Neural progenitor cell (in vitro differentiated cells): ENCODE results near the gene SLC17A1. TPM values are rescaled to one million over a fixed set of nuclear protein-coding genes. Genes with fewer than 3 reads are reported as not detected.

Source experiments
- DNase-seq: peaks from one replicate; pipeline ENCODE4 v3.0.0-alpha.2; 2016; ENCODE audit warnings: low spot score
- H2AFZ ChIP-seq: fragments of 200-600 bp; sonication (generic); replicated peaks from 2 replicates; pipeline ENCODE4 v1.6.1; 2016; ENCODE audit warnings: antibody characterized with exemption
- H3F3A ChIP-seq: fragments of 200-600 bp; sonication (generic); 2 replicates; pipeline ENCODE4 v1.6.1; 2016; ENCODE audit warnings: antibody characterized with exemption, low read depth
- H3K27ac ChIP-seq: fragments of 200-600 bp; sonication (generic); 2 replicates; pipeline ENCODE4 v1.5.1; 2016; ENCODE audit warnings: mild to moderate bottlenecking
- H3K27me3 ChIP-seq: fragments of 200-600 bp; sonication (generic); 2 replicates; pipeline ENCODE4 v1.6.1; 2016; ENCODE audit warnings: mild to moderate bottlenecking, moderate library complexity
- H3K36me3 ChIP-seq: fragments of 200-600 bp; sonication (generic); 2 replicates; pipeline ENCODE4 v1.5.1; 2016
- H3K4me1 ChIP-seq: fragments of 200-600 bp; sonication (generic); 2 replicates; pipeline ENCODE4 v1.6.1; 2016; ENCODE audit warnings: mixed run types
- H3K4me2 ChIP-seq: fragments of 200-600 bp; sonication (generic); 2 replicates; pipeline ENCODE4 v1.6.1; 2016
- H3K4me3 ChIP-seq: fragments of 200-600 bp; sonication (generic); 2 replicates; pipeline ENCODE4 v1.5.1; 2016
- H3K79me2 ChIP-seq: fragments of 200-600 bp; sonication (generic); 2 replicates; pipeline ENCODE4 v1.6.1; 2016; ENCODE audit warnings: low read depth
- H3K9ac ChIP-seq: fragments of 200-600 bp; sonication (generic); 2 replicates; pipeline ENCODE4 v1.6.1; 2016
- H3K9me3 ChIP-seq: fragments of 200-600 bp; sonication (generic); 2 replicates; pipeline ENCODE4 v1.5.1; 2016; ENCODE audit warnings: low read depth
- H4K20me1 ChIP-seq: fragments of 200-600 bp; sonication (generic); 2 replicates; pipeline ENCODE4 v1.6.1; 2016; ENCODE audit warnings: low read depth
- H3K27ac Mint-ChIP-seq: 3 replicates; pipeline ENCODE4 v1.8.0; 2021; ENCODE audit warnings: mixed read lengths
- H3K27me3 Mint-ChIP-seq: 2 replicates; pipeline ENCODE4 v1.8.0; 2022; ENCODE audit warnings: low read depth, mild to moderate bottlenecking, inconsistent platforms, moderate library complexity, mixed read lengths; ENCODE audit not compliant: insufficient read depth
- H3K36me3 Mint-ChIP-seq: 3 replicates; pipeline ENCODE4 v1.8.0; 2021; ENCODE audit warnings: mixed read lengths
- H3K4me1 Mint-ChIP-seq: 3 replicates; pipeline ENCODE4 v1.8.0; 2021; ENCODE audit warnings: mixed read lengths
- H3K4me3 Mint-ChIP-seq: 3 replicates; pipeline ENCODE4 v1.8.0; 2021; ENCODE audit warnings: mild to moderate bottlenecking, moderate library complexity, mixed read lengths
- H3K9me3 Mint-ChIP-seq: 3 replicates; pipeline ENCODE4 v1.8.0; 2020; ENCODE audit warnings: mixed read lengths
- EZH2 ChIP-seq: fragments of 200-600 bp; sonication (generic); IDR thresholded peaks from 2 replicates; pipeline ENCODE4 v1.6.1; 2017; ENCODE audit warnings: antibody characterized with exemption, mild to moderate bottlenecking, moderate library complexity
- EZH2phosphoT487 ChIP-seq: fragments of 200-600 bp; sonication (generic); IDR thresholded peaks from 2 replicates; pipeline ENCODE4 v1.6.1; 2017; ENCODE audit warnings: antibody characterized with exemption
- total RNA-seq: library from RNA; depleted of rRNA; stranded (reverse); fragments of >200 nt; gene quantifications from 2 replicates; pipeline ENCODE4 v1.2.3, GENCODE V29; 2015; ENCODE audit warnings: low replicate concordance
- TF ChIP-seq, protein P1 (sequence below): fragments of 200-600 bp; sonication (generic); IDR thresholded peaks from 2 replicates; pipeline ENCODE4 v1.5.1; 2017; ENCODE audit warnings: antibody characterized with exemption, mild to moderate bottlenecking

SLC17A1 gene
- total RNA-seq, 1 donor from 2014 or later = not detected

DNA sequence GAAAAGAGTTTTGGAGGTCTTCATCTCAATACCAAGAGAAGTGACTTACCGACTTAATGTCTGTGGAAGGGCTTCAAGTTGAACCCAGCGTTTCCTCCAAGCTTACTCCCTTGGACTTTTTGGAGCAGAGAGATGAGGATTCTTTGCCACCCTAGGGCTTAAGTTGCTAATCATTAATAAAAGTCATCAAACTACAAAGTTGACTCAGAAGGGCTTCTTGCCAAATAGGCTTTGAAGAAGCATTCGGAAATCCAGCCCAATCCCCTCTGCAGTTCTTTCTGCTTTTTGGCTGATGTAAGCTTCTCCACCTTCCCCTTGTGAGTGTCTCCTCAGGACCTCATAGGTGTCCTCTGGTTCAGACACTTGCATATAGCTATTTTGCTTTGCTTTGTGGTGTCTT lies 42.3 kb upstream of the SLC17A1 start, which contains the start of gene SLC17A3:
Gene SLC17A3 (minus strand): TSS at position 126 of the 400 bp plus-strand sequence. CDS start 5,856 bp downstream, outside the sequence.
- H3K9me3 Mint-ChIP-seq = no peaks in the 10 kb centered on the region
- no peak for DNase-seq

GRCh38 chr6:25872814-25873213 lies 41.0 kb upstream of the SLC17A1 start:
- Histone ChIP-seq H3K4me1 (no peaks in the 10 kb centered on the region), H3K9ac (no peak overlapping the region), H3K36me3 (no peaks in the 10 kb centered on the region), H2AFZ (no peak overlapping the region), H3K4me2 (no peak overlapping the region), H3F3A (no peaks in the 10 kb centered on the region), H3K27ac (no peak overlapping the region), H3K9me3 (no peaks in the 10 kb centered on the region), H3K79me2 (no peaks in the 10 kb centered on the region), H3K4me3 (no peak overlapping the region), H4K20me1 (no peaks in the 10 kb centered on the region), H3K27me3 (no peaks in the 10 kb centered on the region)
- no peak overlapping the region for H3K4me3 Mint-ChIP-seq
- no peaks in the 10 kb centered on the region for H3K4me1 Mint-ChIP-seq
- TF ChIP-seq EZH2phosphoT487 = no peak
- TF ChIP-seq EZH2 = no peak
- TF ChIP-seq, protein P1, sequence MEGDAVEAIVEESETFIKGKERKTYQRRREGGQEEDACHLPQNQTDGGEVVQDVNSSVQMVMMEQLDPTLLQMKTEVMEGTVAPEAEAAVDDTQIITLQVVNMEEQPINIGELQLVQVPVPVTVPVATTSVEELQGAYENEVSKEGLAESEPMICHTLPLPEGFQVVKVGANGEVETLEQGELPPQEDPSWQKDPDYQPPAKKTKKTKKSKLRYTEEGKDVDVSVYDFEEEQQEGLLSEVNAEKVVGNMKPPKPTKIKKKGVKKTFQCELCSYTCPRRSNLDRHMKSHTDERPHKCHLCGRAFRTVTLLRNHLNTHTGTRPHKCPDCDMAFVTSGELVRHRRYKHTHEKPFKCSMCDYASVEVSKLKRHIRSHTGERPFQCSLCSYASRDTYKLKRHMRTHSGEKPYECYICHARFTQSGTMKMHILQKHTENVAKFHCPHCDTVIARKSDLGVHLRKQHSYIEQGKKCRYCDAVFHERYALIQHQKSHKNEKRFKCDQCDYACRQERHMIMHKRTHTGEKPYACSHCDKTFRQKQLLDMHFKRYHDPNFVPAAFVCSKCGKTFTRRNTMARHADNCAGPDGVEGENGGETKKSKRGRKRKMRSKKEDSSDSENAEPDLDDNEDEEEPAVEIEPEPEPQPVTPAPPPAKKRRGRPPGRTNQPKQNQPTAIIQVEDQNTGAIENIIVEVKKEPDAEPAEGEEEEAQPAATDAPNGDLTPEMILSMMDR = no peak
- DNase-seq = no peak
- no peaks in the 10 kb centered on the region for H3K27me3 Mint-ChIP-seq
- no peaks in the 10 kb centered on the region for H3K36me3 Mint-ChIP-seq
- no peak overlapping the region for H3K27ac Mint-ChIP-seq
- H3K9me3 Mint-ChIP-seq = no peaks in the 10 kb centered on the region

More for the DNA sequence above, 42.3 kb upstream of the SLC17A1 start, which contains the start of gene SLC17A3:
- H3K4me2 ChIP-seq = no peak within 1 kb of the TSS
- H3K4me1 ChIP-seq = no peaks in the 10 kb centered on the region
- no peaks in the 10 kb centered on the region for H3K36me3 ChIP-seq
- no peak within 1 kb of the TSS for H3K4me3 ChIP-seq
- Mint-ChIP-seq H3K27ac (no peak within 1 kb of the TSS), H3K27me3 (no peaks in the 10 kb centered on the region), H3K36me3 (no peaks in the 10 kb centered on the region), H3K4me1 (no peaks in the 10 kb centered on the region), H3K4me3 (no peak within 1 kb of the TSS)
- H3K9ac ChIP-seq = no peak within 1 kb of the TSS
- H3K27ac ChIP-seq = no peak within 1 kb of the TSS
- no peaks in the 10 kb centered on the region for H3K27me3 ChIP-seq
- no peak for TF ChIP-seq EZH2
- TF ChIP-seq EZH2phosphoT487 = no peak
- TF ChIP-seq, protein P1 = no peak
- no peak within 1 kb of the TSS for H2AFZ ChIP-seq
- H3F3A ChIP-seq = no peaks in the 10 kb centered on the region
- H4K20me1 ChIP-seq = no peaks in the 10 kb centered on the region
- no peaks in the 10 kb centered on the region for H3K9me3 ChIP-seq
- H3K79me2 ChIP-seq = no peaks in the 10 kb centered on the region

DNA sequence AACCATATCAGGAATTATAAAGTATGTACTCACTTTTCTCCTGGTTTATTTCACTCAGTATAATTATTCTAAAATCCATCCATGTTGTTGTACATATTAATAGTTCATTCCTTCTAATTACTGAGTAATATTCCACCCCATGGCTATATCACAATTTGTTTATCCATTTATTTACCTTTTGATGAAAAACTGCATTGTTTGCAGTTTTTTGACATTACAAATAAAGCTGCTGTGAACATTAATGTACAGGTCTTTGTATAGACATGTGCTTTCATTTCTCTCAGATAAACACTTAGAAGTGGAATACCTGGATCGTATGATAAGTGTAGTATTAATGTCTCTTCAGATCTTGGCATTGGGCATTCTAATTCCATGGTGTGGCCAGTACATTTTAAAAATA lies 38.0 kb upstream of the SLC17A1 start:
- no peak overlapping the region for H3K27ac ChIP-seq
- DNase-seq = no peak
- no peaks in the 10 kb centered on the region for H3K36me3 ChIP-seq
- Mint-ChIP-seq H3K4me1 (no peaks in the 10 kb centered on the region), H3K36me3 (no peaks in the 10 kb centered on the region), H3K27ac (no peak overlapping the region), H3K9me3 (no peaks in the 10 kb centered on the region), H3K27me3 (no peaks in the 10 kb centered on the region), H3K4me3 (no peak overlapping the region)
- H3F3A ChIP-seq = no peaks in the 10 kb centered on the region
- no peak overlapping the region for H3K4me2 ChIP-seq
- H3K4me3 ChIP-seq = no peak overlapping the region
- no peak overlapping the region for H3K9ac ChIP-seq
- TF ChIP-seq EZH2phosphoT487 = no peak
- no peak for TF ChIP-seq EZH2
- TF ChIP-seq, protein P1 = no peak
- no peaks in the 10 kb centered on the region for H3K4me1 ChIP-seq
- H2AFZ ChIP-seq = no peak overlapping the region
- H4K20me1 ChIP-seq = no peaks in the 10 kb centered on the region
- H3K9me3 ChIP-seq = no peaks in the 10 kb centered on the region
- no peaks in the 10 kb centered on the region for H3K27me3 ChIP-seq
- no peaks in the 10 kb centered on the region for H3K79me2 ChIP-seq
